Umbilical cord (tissue), 2 donors: Measurements from ENCODE around the gene METTL1. TPM values are rescaled to one million over a fixed set of nuclear protein-coding genes. Genes with fewer than 3 reads are reported as not detected.
"Not testable (repeated sequence)": the region's sequence is repeated elsewhere in the genome, so short reads cannot be mapped to it uniquely, and the experiment has no call there.

Experiments
- DNase-seq: peaks from one replicate; pipeline ENCODE4 v3.0.0-alpha.2; 2015; ENCODE audit warnings: low spot score
- total RNA-seq: library from RNA; depleted of rRNA; stranded (reverse); fragments of >200 nt; gene quantifications from one replicate; pipeline ENCODE4 v1.2.3, GENCODE V29; 2014; ENCODE audit warnings: low replicate concordance; ENCODE audit not compliant: insufficient read depth

The METTL1 gene
- total RNA-seq, 1 donor from 2014 or later: not detected

GRCh38 chr12:57797933-57798332 is 26.0 kb upstream of the METTL1 start:
- no peak for DNase-seq

DNA sequence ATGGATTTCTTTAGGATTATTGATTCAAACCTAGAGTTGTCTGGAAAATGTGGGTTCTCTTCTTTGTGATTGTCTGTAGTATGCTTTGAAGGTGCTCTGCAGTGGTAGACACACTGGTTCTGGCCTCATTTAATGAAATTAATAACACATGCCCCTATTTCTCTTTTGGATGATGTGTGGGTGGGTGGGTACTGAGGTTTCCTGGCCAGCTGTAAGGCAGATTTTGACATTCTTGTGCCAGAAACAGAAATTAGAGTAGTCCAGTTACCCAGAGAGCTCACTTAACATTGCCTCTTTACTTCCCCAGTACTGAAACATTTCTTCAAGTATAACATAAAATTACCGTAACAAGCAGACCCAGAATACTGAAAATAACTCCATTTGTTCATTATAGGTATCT is 25.1 kb upstream of the METTL1 start:
- DNase-seq: no peak

DNA sequence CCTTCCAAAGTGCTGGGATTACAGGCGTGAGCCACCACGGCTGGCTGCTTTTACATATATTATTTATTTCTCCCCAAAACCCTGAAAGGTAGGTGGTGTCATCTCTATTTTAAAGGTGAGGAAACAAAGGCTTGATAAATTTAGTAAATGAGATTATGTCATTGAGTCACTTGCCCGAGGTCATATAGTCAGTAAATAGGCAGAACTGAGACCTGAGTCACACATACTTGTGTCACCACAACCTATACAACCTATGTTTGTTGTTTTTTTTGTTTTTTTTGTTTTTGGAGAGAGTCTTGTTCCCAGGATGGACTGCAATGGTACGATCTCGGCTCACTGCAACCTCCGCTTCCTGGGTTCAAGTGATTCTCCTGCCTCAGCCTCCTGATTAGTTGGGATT is 23.4 kb upstream of the METTL1 start:
- DNase-seq: no peak

DNA sequence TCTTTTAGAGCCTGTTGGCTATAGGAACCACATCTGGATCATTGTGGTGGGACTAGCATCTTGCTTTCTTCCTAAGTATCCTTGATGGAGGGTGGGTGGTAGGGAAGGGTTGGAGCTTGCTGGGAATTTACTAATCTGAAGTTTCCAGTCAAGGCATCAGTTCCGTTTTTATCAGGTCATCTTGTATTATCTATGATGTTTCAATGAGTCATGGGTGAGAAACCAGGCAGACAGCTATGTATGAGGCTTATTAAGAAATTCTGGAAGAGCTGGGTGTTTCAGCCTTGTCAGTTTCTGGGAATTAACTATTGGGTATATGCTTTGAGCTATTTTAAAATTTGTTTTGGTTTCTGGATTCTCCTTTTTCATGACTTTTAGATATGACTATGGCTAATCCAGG is 22.0 kb upstream of the METTL1 start:
- DNase-seq: no peak

- no peak for DNase-seq
Observed at GRCh38 chr12:57783861-57784260, 12.0 kb upstream of the METTL1 start.

DNA sequence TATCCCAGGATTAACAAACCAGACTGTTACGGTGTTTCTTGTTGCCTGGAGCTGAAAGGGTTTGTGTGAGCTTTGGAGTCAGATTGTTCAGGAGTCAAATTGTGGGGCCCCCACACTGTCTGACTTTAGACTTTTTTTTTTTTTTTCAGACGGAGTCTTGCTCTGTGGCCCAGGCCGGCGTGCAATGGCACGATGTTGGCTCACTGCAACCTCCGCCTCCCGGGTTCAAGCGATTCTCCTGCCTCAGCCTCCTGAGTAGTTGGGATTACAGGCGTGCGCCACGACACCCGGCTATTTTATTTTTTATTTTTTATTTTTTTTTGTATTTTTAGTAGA is 11.5 kb upstream of the METTL1 start:
- no peak for DNase-seq

DNA sequence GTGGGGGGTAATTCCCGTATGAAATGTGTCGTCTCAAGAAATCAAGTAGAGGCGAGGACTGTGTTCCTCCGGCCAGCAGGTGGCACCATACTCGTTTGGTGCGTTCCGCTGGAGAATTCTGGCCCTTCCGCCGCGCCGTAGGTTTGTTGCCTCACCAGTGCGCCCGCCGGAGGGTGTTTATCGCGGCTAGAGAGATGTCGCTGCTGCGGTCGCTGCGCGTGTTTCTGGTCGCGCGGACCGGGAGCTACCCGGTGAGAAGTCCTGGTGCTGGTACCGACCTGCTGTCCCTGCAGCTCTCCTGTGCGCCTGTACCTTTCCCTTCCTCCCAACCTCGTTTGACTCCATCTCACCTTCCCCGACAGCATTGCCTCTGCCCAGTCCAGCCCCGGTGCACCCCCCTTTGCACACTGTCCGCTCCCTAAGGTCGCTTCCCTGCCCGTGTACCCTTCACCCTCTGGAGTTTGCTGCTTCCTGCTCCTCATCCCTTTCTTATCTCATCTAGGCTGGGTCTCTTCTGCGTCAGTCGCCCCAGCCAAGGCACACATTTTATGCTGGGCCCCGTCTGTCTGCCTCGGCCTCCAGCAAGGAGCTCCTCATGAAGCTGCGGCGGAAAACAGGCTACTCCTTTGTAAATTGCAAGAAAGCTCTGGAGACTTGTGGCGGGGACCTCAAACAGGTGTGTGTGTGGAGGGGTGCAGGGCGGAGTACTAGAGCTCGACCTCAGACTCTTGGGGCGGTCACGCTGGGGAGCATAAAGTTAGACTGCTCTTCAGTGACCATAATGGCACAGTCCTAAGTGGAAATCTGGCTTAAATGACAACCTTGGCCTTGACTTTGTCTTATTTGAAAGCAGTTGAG is 10.9 kb upstream of the METTL1 start, which contains the start of gene TSFM:
Gene TSFM, plus strand, starts transcription at position 180 of the 858 bp plus-strand sequence. Its CDS starts 15 bp downstream, at position 195.
- peak; percentile 96 for DNase-seq

DNA sequence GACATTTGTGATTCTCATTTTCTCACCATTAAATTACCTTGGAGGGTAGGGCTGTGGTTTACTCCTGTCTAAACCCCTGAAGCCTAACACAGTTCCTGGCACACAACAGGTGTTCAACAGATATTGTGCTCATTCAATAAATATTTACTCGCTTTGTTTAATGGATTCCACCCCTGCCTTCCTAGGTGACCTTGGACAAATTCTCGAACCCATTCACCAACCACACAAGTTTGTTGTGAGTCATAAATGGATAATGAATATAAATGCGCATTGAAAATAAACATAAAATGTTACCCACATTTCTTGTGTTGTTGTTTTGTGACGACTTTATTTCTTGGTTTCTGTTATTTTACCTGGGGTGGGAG is 10.3 kb upstream of the METTL1 start:
- DNase-seq: no peak

- no peak for DNase-seq
Observed at GRCh38 chr12:57781801-57782200, 9.9 kb upstream of the METTL1 start.

DNA sequence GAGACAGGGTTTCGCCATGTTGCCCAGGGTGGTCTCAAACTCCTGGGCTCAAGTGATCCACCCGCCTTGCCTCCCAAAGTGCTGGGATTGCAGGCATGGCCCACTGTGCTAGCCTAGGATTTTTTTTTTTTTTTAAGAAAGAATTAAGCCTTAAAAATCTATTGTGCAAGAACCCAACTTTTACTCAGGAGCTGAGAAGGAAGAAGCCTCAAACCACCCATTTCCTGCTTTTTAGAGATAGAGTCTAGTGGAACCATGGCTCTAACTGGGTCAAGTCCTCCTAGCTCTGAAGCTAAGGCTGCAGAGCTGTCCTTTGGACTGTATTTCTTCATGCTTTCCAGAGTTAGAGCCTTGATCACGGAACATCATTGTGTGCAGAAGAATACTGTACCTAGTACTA is 9.3 kb upstream of the METTL1 start:
- no peak for DNase-seq

GRCh38 chr12:57780284-57780897 is 8.5 kb upstream of the METTL1 start:
- no peak for DNase-seq

- DNase-seq: no peak
Observed at GRCh38 chr12:57779736-57780135, 7.8 kb upstream of the METTL1 start.

- DNase-seq: no peak
Observed at GRCh38 chr12:57777911-57778310, 6.0 kb upstream of the METTL1 start.

- DNase-seq: no peak
Observed at GRCh38 chr12:57777367-57777766, 5.5 kb upstream of the METTL1 start.

GRCh38 chr12:57776247-57776587 is 4.3 kb upstream of the METTL1 start:
- DNase-seq: no peak

GRCh38 chr12:57775563-57776246 is 3.8 kb upstream of the METTL1 start:
- no peak for DNase-seq

- DNase-seq: no peak
Observed at GRCh38 chr12:57775044-57775443, 3.1 kb upstream of the METTL1 start.

DNA sequence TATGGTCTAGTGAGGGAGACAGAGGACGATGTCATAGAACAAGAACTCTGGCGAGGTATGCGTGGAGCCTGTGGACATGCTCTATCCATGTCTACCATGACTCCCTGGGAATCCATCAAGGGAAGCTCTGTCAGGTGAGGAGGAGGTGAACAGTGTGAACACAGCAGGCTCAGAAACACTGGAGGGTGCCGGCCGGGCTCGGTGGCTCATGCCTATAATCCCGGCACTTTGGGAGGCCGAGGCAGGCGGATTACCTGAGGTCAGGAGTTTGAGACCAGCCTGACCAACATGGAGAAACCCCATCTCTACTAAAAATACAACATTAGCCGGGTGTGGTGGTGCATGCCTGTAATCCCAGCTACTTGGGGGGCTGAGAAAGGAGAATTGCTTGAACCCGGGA is 2.7 kb upstream of the METTL1 start:
- DNase-seq: not testable (repeated sequence)

- peak; percentile 80 for DNase-seq
Observed at GRCh38 chr12:57772429-57773322, 771 bp upstream of the METTL1 start, which contains the start of gene EEF1AKMT3. Gene EEF1AKMT3, plus strand, starts transcription at chr12:57772614. Its CDS starts 111 bp downstream, at chr12:57772725.

GRCh38 chr12:57771236-57771872 is 551 bp downstream of the METTL1 start:
- peak; percentile 96 for DNase-seq

DNA sequence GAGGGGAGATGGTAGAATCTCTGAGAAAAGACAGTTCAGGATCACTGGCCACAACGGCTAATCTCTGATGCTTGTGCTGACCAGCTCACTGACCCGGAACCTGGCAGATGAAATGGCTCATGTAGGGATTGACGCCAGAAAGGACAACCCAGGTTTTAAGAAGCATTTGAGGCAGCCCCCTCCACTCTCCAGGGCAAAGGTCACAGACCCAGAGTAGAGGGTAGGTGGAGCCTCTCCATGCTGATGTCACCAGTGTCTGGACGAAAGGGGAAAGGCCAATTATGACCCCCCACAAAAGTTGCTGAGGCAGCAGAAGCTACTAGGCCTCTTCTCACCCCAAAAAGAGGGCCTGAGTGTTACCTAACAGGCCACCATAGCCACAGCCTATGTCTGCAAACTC is 1.2 kb downstream of the METTL1 start:
- DNase-seq: no peak
